ENCODE results near the gene STX4.

STX4 gene

DNA sequence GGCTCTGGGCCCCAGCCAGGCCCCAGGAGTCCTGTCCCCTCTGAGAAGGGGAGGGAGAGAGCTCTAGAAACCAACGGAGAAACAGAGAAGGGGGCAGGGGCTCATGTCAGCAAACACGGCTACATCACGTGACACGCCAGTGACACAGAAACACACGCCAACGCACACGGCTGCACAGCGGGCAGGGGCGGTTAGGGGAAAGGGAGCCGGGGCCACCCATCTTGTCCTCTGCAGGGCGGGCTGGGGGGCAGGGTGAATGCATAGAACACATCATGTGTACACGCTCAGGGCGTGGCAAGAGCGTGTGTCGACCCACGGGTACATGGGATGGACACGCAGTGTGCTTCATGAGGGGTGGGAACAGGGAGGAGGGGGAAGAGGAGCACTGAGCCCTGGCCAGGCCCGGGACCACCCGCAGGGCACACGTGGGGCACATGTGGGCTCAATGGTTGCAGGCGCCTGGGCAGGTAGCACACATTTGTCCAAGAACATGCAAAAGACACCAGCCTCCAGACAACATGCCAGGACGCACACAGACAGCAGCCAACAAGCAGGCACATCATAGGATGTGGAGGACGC, 43.8 kb upstream of the STX4 start:
- H3K4me3 ChIP-seq (ENCODE audit: low read depth, low read length, poor library complexity, severe bottlenecking): peak overlapping the region; percentile 14
- H2AFZ ChIP-seq (ENCODE audit: low read length): no peak overlapping the region
- peak overlapping the region; percentile 44; the same call in 1 of the 2 replicates for H3K4me2 ChIP-seq (ENCODE audit: low read length)
- peaks cover 40% of the 10 kb centered on the region for H3K4me1 ChIP-seq (ENCODE audit: insufficient read depth, low read length, severe bottlenecking)
- peaks cover under 1% of the 10 kb centered on the region; the same call in 1 of the 2 replicates for H3K36me3 ChIP-seq (ENCODE audit: insufficient read depth, low read length)
- H3K27ac ChIP-seq (ENCODE audit: low read depth, low read length, poor library complexity, severe bottlenecking): peak overlapping the region; percentile 21
- H3K9me2 ChIP-seq (ENCODE audit: low read depth, low read length): no peaks in the 10 kb centered on the region
- H3K9ac ChIP-seq (ENCODE audit: low read length): peak overlapping the region; percentile 42; the same call in 1 of the 2 replicates
- H3F3A ChIP-seq (ENCODE audit: insufficient read depth, low read length): no peaks in the 10 kb centered on the region
- no peaks in the 10 kb centered on the region for H3K79me2 ChIP-seq (ENCODE audit: insufficient read depth, low read length)
- H4K20me1 ChIP-seq (ENCODE audit: insufficient read depth, low read length): no peaks in the 10 kb centered on the region
- no peak for TF ChIP-seq EZH2 (IDR thresholded peaks at IDR 0.05; ENCODE audit: borderline replicate concordance, low read length)
- TF ChIP-seq, protein P1, sequence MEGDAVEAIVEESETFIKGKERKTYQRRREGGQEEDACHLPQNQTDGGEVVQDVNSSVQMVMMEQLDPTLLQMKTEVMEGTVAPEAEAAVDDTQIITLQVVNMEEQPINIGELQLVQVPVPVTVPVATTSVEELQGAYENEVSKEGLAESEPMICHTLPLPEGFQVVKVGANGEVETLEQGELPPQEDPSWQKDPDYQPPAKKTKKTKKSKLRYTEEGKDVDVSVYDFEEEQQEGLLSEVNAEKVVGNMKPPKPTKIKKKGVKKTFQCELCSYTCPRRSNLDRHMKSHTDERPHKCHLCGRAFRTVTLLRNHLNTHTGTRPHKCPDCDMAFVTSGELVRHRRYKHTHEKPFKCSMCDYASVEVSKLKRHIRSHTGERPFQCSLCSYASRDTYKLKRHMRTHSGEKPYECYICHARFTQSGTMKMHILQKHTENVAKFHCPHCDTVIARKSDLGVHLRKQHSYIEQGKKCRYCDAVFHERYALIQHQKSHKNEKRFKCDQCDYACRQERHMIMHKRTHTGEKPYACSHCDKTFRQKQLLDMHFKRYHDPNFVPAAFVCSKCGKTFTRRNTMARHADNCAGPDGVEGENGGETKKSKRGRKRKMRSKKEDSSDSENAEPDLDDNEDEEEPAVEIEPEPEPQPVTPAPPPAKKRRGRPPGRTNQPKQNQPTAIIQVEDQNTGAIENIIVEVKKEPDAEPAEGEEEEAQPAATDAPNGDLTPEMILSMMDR (IDR thresholded peaks at IDR 0.05; ENCODE audit: low read length): no peak
- H3K27me3 ChIP-seq (ENCODE audit: insufficient read depth, low read length): no peaks in the 10 kb centered on the region
- no peaks in the 10 kb centered on the region for H3K9me3 ChIP-seq (ENCODE audit: low read length)

DNA sequence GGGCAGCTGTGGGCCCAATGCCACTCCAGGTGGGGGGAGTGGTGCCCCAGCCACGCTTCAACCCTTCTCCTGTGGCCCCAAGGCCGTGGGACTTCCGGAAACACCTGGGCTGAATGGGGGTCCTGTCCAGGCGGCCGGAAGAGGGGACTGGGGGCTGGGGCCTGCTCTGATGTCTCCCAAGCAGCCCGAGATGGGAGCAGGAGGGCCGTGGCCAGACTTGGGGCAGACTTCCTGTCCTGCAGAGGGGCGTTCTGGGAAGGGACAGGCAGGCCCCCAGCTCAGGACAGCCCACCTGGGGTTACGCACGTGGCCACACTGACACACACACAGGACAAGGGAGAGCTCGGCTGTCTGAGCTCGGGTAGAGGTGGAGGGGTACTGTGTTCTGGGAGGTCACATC, 43.3 kb upstream of the STX4 start:
- Histone ChIP-seq H2AFZ (ENCODE audit: low read length) (no peak overlapping the region), H3F3A (ENCODE audit: insufficient read depth, low read length) (no peaks in the 10 kb centered on the region), H3K9me3 (ENCODE audit: low read length) (no peaks in the 10 kb centered on the region), H3K27me3 (ENCODE audit: insufficient read depth, low read length) (no peaks in the 10 kb centered on the region), H3K4me1 (ENCODE audit: insufficient read depth, low read length, severe bottlenecking) (peaks cover 38% of the 10 kb centered on the region), H3K9me2 (ENCODE audit: low read depth, low read length) (no peaks in the 10 kb centered on the region), H3K27ac (ENCODE audit: low read depth, low read length, poor library complexity, severe bottlenecking) (peak overlapping the region; percentile 21), H3K4me2 (ENCODE audit: low read length) (peak overlapping the region; percentile 44; the same call in 1 of the 2 replicates), H3K4me3 (ENCODE audit: low read depth, low read length, poor library complexity, severe bottlenecking) (no peak overlapping the region), H3K9ac (ENCODE audit: low read length) (peak overlapping the region; percentile 42; the same call in 1 of the 2 replicates), H3K36me3 (ENCODE audit: insufficient read depth, low read length) (no peaks in the 10 kb centered on the region), H4K20me1 (ENCODE audit: insufficient read depth, low read length) (no peaks in the 10 kb centered on the region), H3K79me2 (ENCODE audit: insufficient read depth, low read length) (no peaks in the 10 kb centered on the region)
- TF ChIP-seq, protein P1 (IDR thresholded peaks at IDR 0.05; ENCODE audit: low read length): no peak
- TF ChIP-seq EZH2 (IDR thresholded peaks at IDR 0.05; ENCODE audit: borderline replicate concordance, low read length): no peak

DNA sequence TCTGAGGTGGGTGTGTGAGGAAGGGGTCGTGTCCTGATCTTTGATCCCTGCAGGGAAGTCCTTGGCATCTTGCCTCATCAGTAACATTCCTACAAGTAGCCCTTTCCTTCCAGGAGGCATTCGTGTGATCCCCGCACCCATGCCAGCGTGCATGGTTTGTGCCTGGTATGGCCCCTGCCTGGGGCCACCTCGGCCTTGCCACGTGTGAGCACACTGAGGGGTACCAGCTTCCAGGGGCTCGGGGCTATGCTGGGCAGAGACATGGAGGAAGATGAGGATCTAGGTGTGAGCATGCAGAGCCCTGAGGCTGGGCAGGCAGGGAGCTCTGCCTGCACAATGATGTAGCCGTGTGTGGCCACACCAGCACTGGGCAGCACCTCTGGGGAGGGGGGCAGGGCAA, 42.3 kb upstream of the STX4 start:
- no peaks in the 10 kb centered on the region for H3K79me2 ChIP-seq (ENCODE audit: insufficient read depth, low read length)
- no peak overlapping the region for H3K9ac ChIP-seq (ENCODE audit: low read length)
- no peaks in the 10 kb centered on the region for H3K9me2 ChIP-seq (ENCODE audit: low read depth, low read length)
- no peaks in the 10 kb centered on the region for H3K36me3 ChIP-seq (ENCODE audit: insufficient read depth, low read length)
- H3K27me3 ChIP-seq (ENCODE audit: insufficient read depth, low read length): no peaks in the 10 kb centered on the region
- no peak overlapping the region for H2AFZ ChIP-seq (ENCODE audit: low read length)
- H3K4me3 ChIP-seq (ENCODE audit: low read depth, low read length, poor library complexity, severe bottlenecking): no peak overlapping the region
- no peak overlapping the region for H3K27ac ChIP-seq (ENCODE audit: low read depth, low read length, poor library complexity, severe bottlenecking)
- TF ChIP-seq, protein P1 (IDR thresholded peaks at IDR 0.05; ENCODE audit: low read length): no peak
- TF ChIP-seq EZH2 (IDR thresholded peaks at IDR 0.05; ENCODE audit: borderline replicate concordance, low read length): no peak
- no peak overlapping the region for H3K4me2 ChIP-seq (ENCODE audit: low read length)
- H3K9me3 ChIP-seq (ENCODE audit: low read length): no peaks in the 10 kb centered on the region
- H3K4me1 ChIP-seq (ENCODE audit: insufficient read depth, low read length, severe bottlenecking): peaks cover 34% of the 10 kb centered on the region
- no peaks in the 10 kb centered on the region for H4K20me1 ChIP-seq (ENCODE audit: insufficient read depth, low read length)
- H3F3A ChIP-seq (ENCODE audit: insufficient read depth, low read length): no peaks in the 10 kb centered on the region

Measured in OCI-LY1 (cell line).